ENCODE data around the gene MAPK4.

GRCh38 chr18:50563376-50563775 lies 3.5 kb downstream of the MAPK4 start:
- TF ChIP-seq SUZ12 (IDR thresholded peaks at IDR 0.05; ENCODE audit: extremely low read depth, insufficient read depth, insufficient read length) (no peak), YY1 (IDR thresholded peaks at IDR 0.05; ENCODE audit: insufficient read depth, insufficient read length) (no peak)

Measured in NT2/D1 (cell line).